ENCODE data around the gene CBX4.

DNA sequence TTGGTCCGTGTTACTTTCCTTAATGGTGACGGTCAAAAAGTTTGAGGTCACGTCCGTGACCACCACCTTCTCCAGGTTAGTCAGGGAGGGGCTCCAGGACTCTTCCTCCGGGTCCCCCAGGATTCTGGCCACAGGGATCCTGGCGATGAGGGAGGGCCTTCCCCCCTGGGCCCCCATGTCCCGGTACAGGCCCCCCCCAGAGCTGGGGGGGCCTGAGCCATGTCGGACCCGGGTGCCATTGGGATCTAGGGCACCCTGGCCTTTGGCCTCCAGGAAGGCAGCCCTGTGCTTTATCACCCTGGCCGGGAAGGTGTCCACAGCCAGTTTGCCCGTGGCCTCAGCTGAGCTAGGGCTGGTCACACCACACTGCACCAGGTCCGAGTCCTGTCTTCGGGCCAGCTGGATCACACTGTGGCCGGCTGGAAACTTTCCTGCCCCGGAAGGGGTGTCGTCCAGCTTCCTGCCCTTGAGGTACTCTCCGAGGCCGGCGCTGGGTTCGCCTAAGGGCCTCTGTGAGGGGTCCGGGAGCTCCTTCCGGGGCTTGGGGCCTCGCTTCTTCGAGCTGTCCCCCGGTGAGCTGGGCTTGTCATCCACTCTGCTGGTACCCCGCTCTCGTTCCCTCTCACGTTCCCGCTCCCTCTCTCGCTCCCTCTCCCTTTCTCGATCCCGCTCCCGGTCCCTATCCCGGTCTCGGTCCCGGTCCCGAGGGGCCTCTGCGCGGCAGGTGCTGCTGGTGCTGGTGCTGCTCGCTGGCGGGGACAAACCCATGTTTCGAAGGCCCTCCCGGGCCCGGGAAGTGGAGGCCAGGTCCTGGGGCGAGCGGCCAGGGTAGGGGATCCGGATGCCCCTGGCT is 44.4 kb downstream of the CBX4 start:
- TF ChIP-seq CEBPB (IDR thresholded peaks at IDR 0.05; ENCODE audit: borderline replicate concordance, low read depth, low read length) (no peak), PHF8 (CRISPR knock-in tag; IDR thresholded peaks at IDR 0.05) (no peak), ZNF878 (CRISPR knock-in tag; IDR thresholded peaks at IDR 0.05) (no peak), POLR2AphosphoS5 (IDR thresholded peaks at IDR 0.05; ENCODE audit: low read depth, low read length) (no peak), FOXM1 (CRISPR knock-in tag; IDR thresholded peaks at IDR 0.05) (no peak), ZSCAN20 (CRISPR knock-in tag; IDR thresholded peaks at IDR 0.05; ENCODE audit: borderline replicate concordance) (no peak), RFX5 (IDR thresholded peaks at IDR 0.05; ENCODE audit: low read depth, low read length) (no peak), NPAS2 (CRISPR knock-in tag; IDR thresholded peaks at IDR 0.05; ENCODE audit: borderline replicate concordance) (no peak), GABPB1 (CRISPR knock-in tag; IDR thresholded peaks at IDR 0.05) (no peak)
- TF ChIP-seq, protein P1, sequence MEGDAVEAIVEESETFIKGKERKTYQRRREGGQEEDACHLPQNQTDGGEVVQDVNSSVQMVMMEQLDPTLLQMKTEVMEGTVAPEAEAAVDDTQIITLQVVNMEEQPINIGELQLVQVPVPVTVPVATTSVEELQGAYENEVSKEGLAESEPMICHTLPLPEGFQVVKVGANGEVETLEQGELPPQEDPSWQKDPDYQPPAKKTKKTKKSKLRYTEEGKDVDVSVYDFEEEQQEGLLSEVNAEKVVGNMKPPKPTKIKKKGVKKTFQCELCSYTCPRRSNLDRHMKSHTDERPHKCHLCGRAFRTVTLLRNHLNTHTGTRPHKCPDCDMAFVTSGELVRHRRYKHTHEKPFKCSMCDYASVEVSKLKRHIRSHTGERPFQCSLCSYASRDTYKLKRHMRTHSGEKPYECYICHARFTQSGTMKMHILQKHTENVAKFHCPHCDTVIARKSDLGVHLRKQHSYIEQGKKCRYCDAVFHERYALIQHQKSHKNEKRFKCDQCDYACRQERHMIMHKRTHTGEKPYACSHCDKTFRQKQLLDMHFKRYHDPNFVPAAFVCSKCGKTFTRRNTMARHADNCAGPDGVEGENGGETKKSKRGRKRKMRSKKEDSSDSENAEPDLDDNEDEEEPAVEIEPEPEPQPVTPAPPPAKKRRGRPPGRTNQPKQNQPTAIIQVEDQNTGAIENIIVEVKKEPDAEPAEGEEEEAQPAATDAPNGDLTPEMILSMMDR (CRISPR knock-in tag; IDR thresholded peaks at IDR 0.05): no peak
- TF ChIP-seq, protein P2, sequence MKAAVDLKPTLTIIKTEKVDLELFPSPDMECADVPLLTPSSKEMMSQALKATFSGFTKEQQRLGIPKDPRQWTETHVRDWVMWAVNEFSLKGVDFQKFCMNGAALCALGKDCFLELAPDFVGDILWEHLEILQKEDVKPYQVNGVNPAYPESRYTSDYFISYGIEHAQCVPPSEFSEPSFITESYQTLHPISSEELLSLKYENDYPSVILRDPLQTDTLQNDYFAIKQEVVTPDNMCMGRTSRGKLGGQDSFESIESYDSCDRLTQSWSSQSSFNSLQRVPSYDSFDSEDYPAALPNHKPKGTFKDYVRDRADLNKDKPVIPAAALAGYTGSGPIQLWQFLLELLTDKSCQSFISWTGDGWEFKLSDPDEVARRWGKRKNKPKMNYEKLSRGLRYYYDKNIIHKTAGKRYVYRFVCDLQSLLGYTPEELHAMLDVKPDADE (CRISPR knock-in tag; IDR thresholded peaks at IDR 0.05): no peak
